ENCODE data around the gene GPR3.
"Not testable (repeated sequence)": the region's sequence is repeated elsewhere in the genome, so short reads cannot be mapped to it uniquely, and the experiment has no call there.

Gene GPR3

GRCh38 chr1:27380766-27381733 is 11.4 kb upstream of the GPR3 start:
- no peak for DNase-seq

GRCh38 chr1:27381969-27382762 is 10.3 kb upstream of the GPR3 start:
- no peak for DNase-seq

- peak; percentile 66 for DNase-seq
Observed at GRCh38 chr1:27383039-27383605, 9.3 kb upstream of the GPR3 start, which contains the start of gene CD164L2. CD164L2 (minus strand) TSS chr1:27383333; CDS start chr1:27383239, 94 bp downstream.

GRCh38 chr1:27383661-27384060 is 8.8 kb upstream of the GPR3 start:
- DNase-seq, result no peak

- not testable (repeated sequence) for DNase-seq
Observed at GRCh38 chr1:27384797-27385196, 7.6 kb upstream of the GPR3 start.

GRCh38 chr1:27388337-27389005 is 4.0 kb upstream of the GPR3 start:
- peak; percentile 79 for DNase-seq

- no peak for DNase-seq
Observed at GRCh38 chr1:27391511-27392095, 819 bp upstream of the GPR3 start.

GRCh38 chr1:27392778-27393635 is 585 bp downstream of the GPR3 start:
- DNase-seq, result no peak

GRCh38 chr1:27393641-27394281 is 1.3 kb downstream of the GPR3 start:
- DNase-seq, result no peak

GRCh38 chr1:27394282-27394658 is 1.8 kb downstream of the GPR3 start:
- DNase-seq, result no peak

- no peak for DNase-seq
Observed at GRCh38 chr1:27394925-27395324, 2.5 kb downstream of the GPR3 start.

GRCh38 chr1:27395441-27396195 is 3.2 kb downstream of the GPR3 start:
- peak; percentile 80 for DNase-seq

GRCh38 chr1:27397110-27397509 is 4.7 kb downstream of the GPR3 start:
- DNase-seq, result no peak

- DNase-seq, result no peak
Observed at GRCh38 chr1:27397749-27398148, 5.3 kb downstream of the GPR3 start.

GRCh38 chr1:27398405-27399149 is 6.2 kb downstream of the GPR3 start:
- DNase-seq, result no peak

- DNase-seq, result no peak
Observed at GRCh38 chr1:27399251-27400025, 7.0 kb downstream of the GPR3 start.

GRCh38 chr1:27400082-27400962 is 7.9 kb downstream of the GPR3 start:
- no peak for DNase-seq

- no peak for DNase-seq
Observed at GRCh38 chr1:27400963-27401341, 8.5 kb downstream of the GPR3 start.
